CD4-positive, alpha-beta T cell treated with Interleukin-10 for 1 hour (primary cell): Measurements from ENCODE around the gene PIGO.

Experiments
- DNase-seq: peaks from one replicate; pipeline ENCODE4 v3.0.0-alpha.2; 2020

The PIGO gene

GRCh38 chr9:35096035-35096849 is at the start of gene PIGO:
Gene PIGO (minus strand): TSS chr9:35096591. CDS start chr9:35095565, 1,026 bp downstream.
- peak; percentile 91 for DNase-seq

DNA sequence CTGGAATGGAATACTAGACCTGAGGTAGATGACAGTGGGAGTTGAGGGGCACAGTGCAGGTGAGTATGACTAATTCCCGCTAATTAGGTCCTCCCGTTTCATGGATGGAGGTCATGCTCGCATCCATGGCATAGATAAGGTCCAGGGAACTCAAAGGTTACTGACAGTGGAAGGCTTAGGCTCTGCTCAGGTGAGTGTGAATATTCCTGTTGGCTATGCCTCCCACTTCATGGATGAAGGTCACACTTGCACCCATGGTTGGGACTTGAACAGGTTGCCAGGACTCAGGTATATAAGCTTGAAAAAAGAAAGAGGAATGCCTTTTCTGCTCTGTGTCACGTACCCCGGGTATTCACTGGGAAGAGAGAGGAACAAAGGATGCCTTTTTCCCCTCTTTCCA is 45.6 kb upstream of the PIGO start:
- DNase-seq: no peak

DNA sequence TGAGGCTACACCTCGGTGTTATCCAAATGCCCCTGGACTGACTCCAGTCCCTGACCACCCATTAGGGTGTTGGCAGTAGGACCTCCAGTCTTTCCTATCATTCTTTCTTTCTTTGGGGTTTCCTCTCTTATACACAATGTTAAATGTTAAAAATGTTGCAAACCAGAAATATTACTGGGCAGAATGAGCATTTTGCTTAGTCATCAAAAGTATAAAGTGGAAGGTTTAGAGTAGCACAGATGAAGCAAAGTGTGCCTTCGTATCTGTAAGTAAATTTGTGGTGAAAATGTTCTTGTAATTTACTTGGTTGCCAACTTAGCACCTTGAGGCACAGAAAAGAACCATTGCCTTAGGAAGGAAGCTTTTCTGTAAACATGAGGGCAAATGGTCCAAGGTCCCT is 43.7 kb upstream of the PIGO start:
- DNase-seq: no peak

DNA sequence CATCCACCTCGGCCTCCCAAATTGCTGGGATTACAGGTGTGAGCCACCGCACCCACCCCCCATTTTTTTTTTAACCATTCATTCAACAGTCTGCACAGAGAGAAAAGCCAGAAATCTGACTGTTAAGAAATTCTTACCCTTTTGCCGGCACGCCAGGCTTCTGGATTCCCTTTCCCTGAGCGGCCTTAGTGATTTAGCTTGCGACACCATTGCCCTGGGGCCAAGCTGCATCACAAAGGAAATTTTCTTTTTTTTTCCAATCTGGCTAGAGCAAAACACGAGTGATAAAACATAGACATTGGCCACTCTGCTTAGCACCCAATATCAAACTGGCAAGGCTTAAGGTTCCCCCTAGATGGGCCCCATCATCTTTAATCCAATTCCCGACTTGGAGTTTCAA is 40.5 kb upstream of the PIGO start:
- no peak for DNase-seq

GRCh38 chr9:35135988-35136387 is 39.6 kb upstream of the PIGO start:
- no peak for DNase-seq

- DNase-seq: no peak
Observed at GRCh38 chr9:35134920-35135319, 38.5 kb upstream of the PIGO start.

GRCh38 chr9:35116898-35117551 is 20.6 kb upstream of the PIGO start:
- DNase-seq: peak; percentile 93

DNA sequence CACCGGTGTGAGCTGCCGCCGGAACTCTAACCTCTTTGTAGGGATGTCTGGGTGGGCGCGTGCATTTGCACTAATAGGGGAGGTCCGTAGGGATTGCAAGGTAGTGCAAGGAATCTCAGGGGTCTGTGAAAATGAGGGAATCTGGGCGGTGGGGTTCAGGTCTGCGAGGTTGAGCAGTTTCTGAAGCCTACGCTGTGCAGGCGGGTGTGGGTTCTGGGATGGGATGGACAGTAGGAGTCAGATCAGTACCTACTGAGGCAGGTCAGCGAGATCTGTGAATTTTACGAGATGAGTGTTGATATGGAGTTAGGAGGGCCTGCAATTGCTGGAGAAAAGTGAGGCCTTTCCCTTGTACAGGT is 20.1 kb upstream of the PIGO start:
- no peak for DNase-seq

GRCh38 chr9:35115680-35116538 is 19.5 kb upstream of the PIGO start, which contains the start of gene ATOSB:
Gene ATOSB (minus strand): TSS chr9:35115862. CDS start chr9:35108274, 7,588 bp downstream.
- DNase-seq: peak; percentile 94

GRCh38 chr9:35114840-35115628 is 18.6 kb upstream of the PIGO start:
- peak; percentile 55 for DNase-seq

- peak; percentile 89 for DNase-seq
Observed at GRCh38 chr9:35114113-35114839, 17.9 kb upstream of the PIGO start.

- no peak for DNase-seq
Observed at GRCh38 chr9:35112257-35113020, 16.0 kb upstream of the PIGO start.

GRCh38 chr9:35111001-35111933 is 14.9 kb upstream of the PIGO start:
- peak; percentile 98 for DNase-seq

GRCh38 chr9:35110327-35110761 is 14.0 kb upstream of the PIGO start:
- DNase-seq: no peak

DNA sequence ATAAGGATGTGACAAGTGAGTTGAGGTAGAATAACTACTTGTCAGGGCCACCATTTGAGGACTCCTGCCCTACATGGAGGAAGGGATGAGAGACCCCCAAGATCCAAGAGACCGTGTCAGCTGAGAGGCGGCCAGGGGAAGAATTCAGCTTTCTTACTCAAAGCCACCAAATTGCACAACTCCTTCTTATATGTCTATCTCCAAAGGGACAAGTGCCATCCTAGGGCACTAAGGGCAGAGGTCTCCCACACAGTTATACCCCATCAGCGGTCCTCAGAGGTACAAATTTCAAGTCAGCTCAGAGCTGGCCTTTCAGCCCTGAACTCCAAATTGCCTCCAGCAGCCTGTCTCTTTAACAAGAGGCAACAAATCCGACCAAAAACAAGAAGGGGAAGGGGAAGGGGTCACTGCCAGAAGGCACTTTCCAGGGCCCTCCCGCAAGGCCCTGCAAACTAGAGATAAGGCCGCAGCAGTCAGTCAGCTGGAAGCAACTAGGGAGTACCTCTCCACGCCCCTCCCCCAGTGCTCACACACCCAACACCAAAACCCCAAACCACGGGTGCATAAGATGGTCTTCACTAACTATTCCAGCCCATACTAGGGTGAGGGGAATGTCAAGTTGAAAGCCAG is 12.7 kb upstream of the PIGO start:
- DNase-seq: no peak

DNA sequence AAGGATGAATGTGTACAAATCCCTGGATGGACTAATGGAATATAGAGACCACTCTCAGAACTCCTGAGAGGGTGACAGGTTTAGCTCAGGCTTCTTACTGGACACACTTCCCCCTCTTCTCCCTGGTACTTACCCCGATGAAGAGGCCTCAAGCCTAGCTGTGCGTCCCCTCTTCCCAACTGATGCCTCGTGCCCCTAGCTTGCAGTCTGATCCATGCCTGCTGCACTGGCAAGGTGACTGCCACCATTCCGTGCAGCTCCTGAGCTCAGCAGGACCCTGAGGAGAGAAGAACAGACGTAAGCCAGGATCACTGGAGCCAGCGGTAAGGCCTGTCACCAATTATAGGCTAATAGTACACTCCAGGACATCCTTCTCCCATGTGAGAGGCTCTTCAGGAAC is 12.1 kb upstream of the PIGO start:
- no peak for DNase-seq

DNA sequence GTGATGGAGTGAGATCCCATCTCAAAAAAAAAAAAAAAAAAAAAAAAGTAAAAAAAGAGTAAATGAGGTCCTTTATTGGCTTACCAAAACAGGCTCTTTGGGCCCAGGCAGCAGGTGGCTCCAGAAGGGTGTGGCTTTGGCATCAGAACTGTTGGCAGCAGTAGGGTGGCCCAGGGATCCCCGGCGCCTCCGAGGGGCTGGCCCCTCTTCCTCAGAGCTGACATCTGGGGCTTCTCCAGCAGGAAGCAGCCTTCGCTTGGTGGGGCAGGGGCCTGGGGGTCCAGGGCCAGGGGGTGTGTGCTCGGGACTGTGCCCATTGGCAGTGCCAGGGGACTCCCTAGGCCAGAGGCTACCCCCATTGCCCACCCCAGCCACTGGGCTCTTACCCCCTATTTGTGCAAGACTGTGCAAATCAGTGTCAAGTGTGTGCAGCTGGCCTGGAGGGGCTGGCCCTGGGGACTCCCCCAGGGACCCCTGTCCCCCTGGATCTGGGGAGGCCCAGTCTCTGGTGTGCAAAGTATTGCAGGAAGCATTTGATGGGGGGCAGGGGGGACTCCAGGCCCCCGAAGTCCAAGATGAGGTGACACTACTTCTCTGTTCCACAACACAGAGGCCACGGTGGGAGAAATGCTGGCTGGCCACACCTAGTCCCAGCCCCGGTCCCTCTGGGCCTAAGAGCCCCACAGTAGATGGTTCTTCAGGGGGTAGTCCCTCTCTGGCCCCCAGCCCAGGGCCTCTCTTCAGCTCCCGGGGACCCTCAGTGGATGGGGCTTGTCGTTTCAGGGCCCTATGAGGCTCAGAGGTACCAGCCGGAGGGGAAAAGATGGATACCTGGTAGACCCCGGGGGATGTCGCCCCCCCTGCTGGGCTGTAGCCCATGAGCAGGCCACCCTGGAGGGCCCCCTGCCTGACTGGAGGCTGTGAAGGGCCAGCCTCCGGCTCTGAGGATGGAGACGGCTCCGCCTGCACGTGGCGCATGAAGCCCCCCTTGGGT is 11.2 kb upstream of the PIGO start:
- DNase-seq: no peak

- DNase-seq: no peak
Observed at GRCh38 chr9:35106343-35106730, 9.9 kb upstream of the PIGO start.
